Stomach (tissue), 4 donors: Measurements from ENCODE around the gene TUSC2.

ENCODE experiments used
- EP300 ChIP-seq: sonication (generic); formaldehyde crosslinking; IDR thresholded peaks from one replicate; pipeline ENCODE4 v1.6.1; 2017; ENCODE audit warnings: antibody characterized with exemption
- POLR2A ChIP-seq, 4 donors: fragments of 450-650 bp; IDR thresholded peaks; one replicate each; pipeline ENCODE4 v1.6.1; 2016; ENCODE audit warnings: antibody characterized with exemption in 4 of 4, control low read depth in 2 of 4, mild to moderate bottlenecking in 1 of 4, moderate library complexity in 1 of 4
- POLR2AphosphoS5 ChIP-seq, 3 donors: sonication (generic); formaldehyde crosslinking; IDR thresholded peaks; one replicate each; pipeline ENCODE4 v1.6.1; 2016; ENCODE audit warnings: antibody characterized with exemption in 3 of 3
- TF ChIP-seq, protein P1 (sequence below), 7 experiments: fragments of 450-650 bp in 4 of 7; fragments of 200-600 bp in 3 of 7; sonication (generic) in 3 of 7; IDR thresholded peaks; one replicate each; pipeline ENCODE4 v1.5.1; 2016 to 2019; ENCODE audit warnings: antibody characterized with exemption in 7 of 7, control low read depth in 2 of 7, mild to moderate bottlenecking in 1 of 7

DNA sequence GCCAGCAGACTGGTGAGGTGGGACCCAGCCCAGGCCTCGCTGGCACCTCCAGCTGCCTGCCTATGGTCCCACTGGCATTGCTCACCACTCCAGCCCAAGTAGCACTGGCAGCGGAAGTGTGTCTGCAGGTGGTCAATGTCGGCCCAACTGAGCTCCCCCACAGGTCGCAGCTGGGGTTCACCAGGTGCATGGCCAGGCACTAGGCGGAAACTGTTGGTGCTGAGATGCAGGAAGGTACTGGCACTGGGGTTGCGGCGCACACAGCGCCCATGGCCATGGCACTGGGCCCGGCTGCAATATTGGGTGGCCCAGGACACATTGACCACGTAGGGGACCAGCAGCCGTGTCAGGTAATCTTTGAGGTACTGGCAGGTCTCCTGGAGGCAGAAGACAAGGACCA is 9.9 kb downstream of the TUSC2 start:
- TF ChIP-seq, protein P1, sequence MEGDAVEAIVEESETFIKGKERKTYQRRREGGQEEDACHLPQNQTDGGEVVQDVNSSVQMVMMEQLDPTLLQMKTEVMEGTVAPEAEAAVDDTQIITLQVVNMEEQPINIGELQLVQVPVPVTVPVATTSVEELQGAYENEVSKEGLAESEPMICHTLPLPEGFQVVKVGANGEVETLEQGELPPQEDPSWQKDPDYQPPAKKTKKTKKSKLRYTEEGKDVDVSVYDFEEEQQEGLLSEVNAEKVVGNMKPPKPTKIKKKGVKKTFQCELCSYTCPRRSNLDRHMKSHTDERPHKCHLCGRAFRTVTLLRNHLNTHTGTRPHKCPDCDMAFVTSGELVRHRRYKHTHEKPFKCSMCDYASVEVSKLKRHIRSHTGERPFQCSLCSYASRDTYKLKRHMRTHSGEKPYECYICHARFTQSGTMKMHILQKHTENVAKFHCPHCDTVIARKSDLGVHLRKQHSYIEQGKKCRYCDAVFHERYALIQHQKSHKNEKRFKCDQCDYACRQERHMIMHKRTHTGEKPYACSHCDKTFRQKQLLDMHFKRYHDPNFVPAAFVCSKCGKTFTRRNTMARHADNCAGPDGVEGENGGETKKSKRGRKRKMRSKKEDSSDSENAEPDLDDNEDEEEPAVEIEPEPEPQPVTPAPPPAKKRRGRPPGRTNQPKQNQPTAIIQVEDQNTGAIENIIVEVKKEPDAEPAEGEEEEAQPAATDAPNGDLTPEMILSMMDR (IDR thresholded peaks at IDR 0.05) = no peak
- TF ChIP-seq POLR2A (IDR thresholded peaks at IDR 0.05) (no peak), POLR2AphosphoS5 (IDR thresholded peaks at IDR 0.05) (no peak), EP300 (no peak)
